HUES64 (cell line): ENCODE measurements around the gene LRRC34.

Experiments used
- H3K27ac ChIP-seq: 2 replicates; pipeline ENCODE4 v1.7.0; 2013; ENCODE audit warnings: low read depth, low read length, inconsistent platforms
- H3K27me3 ChIP-seq: 2 replicates; pipeline ENCODE4 v1.6.1; 2013; ENCODE audit warnings: mild to moderate bottlenecking, low read length; ENCODE audit not compliant: insufficient read depth
- H3K36me3 ChIP-seq: 2 replicates; pipeline ENCODE4 v1.6.1; 2013; ENCODE audit warnings: mild to moderate bottlenecking, low read length; ENCODE audit not compliant: insufficient read depth
- H3K4me1 ChIP-seq: 2 replicates; pipeline ENCODE4 v1.6.1; 2013; ENCODE audit warnings: mild to moderate bottlenecking, low read length, moderate library complexity; ENCODE audit not compliant: insufficient read depth
- H3K4me3 ChIP-seq: 2 replicates; pipeline ENCODE4 v1.5.1; 2013; ENCODE audit warnings: mild to moderate bottlenecking, low read length, moderate library complexity
- H3K9ac ChIP-seq: 2 replicates; pipeline ENCODE4 v1.6.1; 2013; ENCODE audit warnings: mild to moderate bottlenecking, low read depth, low read length
- H3K9me3 ChIP-seq: 2 replicates; pipeline ENCODE4 v1.6.1; 2013; ENCODE audit warnings: low read depth, low read length; ENCODE audit not compliant: insufficient read depth
- WGBS: fragments of 150-250, 120-280 bp; methylation state at CpG from one replicate; pipeline ENCODE4 v1.1.7; 2013; ENCODE audit warnings: missing lambda C conversion rate; 5-methylcytosine and 5-hydroxymethylcytosine counted together

LRRC34 gene

GRCh38 chr3:169813757-169814517 is 1.2 kb upstream of the LRRC34 start:
- Histone ChIP-seq H3K4me3 (0 out of 2 replicates have a peak overlapping the region, but pooled peaks have one; percentile 52), H3K36me3 (no peaks in the 10 kb centered on the region), H3K9me3 (peaks cover 9% of the 10 kb centered on the region; the same call in 1 of the 2 replicates), H3K4me1 (peaks cover 16% of the 10 kb centered on the region), H3K27me3 (peaks cover 17% of the 10 kb centered on the region; the same call in 1 of the 2 replicates), H3K9ac (no peak overlapping the region), H3K27ac (no peak overlapping the region)
- 82% methylated on average over 27 of the region's 27 CpGs for WGBS

GRCh38 chr3:169813278-169813677 is 574 bp upstream of the LRRC34 start:
- Histone ChIP-seq H3K36me3 (no peaks in the 10 kb centered on the region), H3K27ac (no peak overlapping the region), H3K4me3 (peak overlapping the region; percentile 52), H3K9ac (no peak overlapping the region), H3K27me3 (peaks cover 17% of the 10 kb centered on the region; the same call in 1 of the 2 replicates), H3K4me1 (peaks cover 16% of the 10 kb centered on the region), H3K9me3 (peaks cover 9% of the 10 kb centered on the region; the same call in 1 of the 2 replicates)
- WGBS, result 76% methylated on average over 8 of the region's 8 CpGs

- H3K27ac ChIP-seq, result no peak overlapping the region
- peaks cover 17% of the 10 kb centered on the region; the same call in 1 of the 2 replicates for H3K27me3 ChIP-seq
- 25% methylated on average over 29 of the region's 29 CpGs for WGBS
- peaks cover 16% of the 10 kb centered on the region for H3K4me1 ChIP-seq
- H3K9me3 ChIP-seq, result peaks cover 9% of the 10 kb centered on the region; the same call in 1 of the 2 replicates
- H3K9ac ChIP-seq, result peak overlapping the region; percentile 55
- H3K4me3 ChIP-seq, result peak overlapping the region; percentile 52
- H3K36me3 ChIP-seq, result no peaks in the 10 kb centered on the region
These were observed 923 bp downstream of the LRRC34 start for GRCh38 chr3:169811631-169812331.

- Histone ChIP-seq H3K9ac (no peak overlapping the region), H3K27ac (no peak overlapping the region), H3K9me3 (no peaks in the 10 kb centered on the region), H3K4me1 (peaks cover 16% of the 10 kb centered on the region), H3K27me3 (peaks cover 17% of the 10 kb centered on the region; the same call in 1 of the 2 replicates), H3K36me3 (no peaks in the 10 kb centered on the region), H3K4me3 (no peak overlapping the region)
- 86% methylated on average over 2 of the region's 2 CpGs for WGBS
These were observed 3.4 kb downstream of the LRRC34 start for GRCh38 chr3:169809230-169809795.

- Histone ChIP-seq H3K9me3 (no peaks in the 10 kb centered on the region), H3K4me1 (no peaks in the 10 kb centered on the region), H3K4me3 (no peak overlapping the region), H3K27ac (no peak overlapping the region), H3K9ac (no peak overlapping the region), H3K36me3 (peaks cover 11% of the 10 kb centered on the region), H3K27me3 (no peaks in the 10 kb centered on the region)
- WGBS, result 83% methylated on average over 2 of the region's 3 CpGs
These were observed 8.0 kb downstream of the LRRC34 start for GRCh38 chr3:169804681-169805080.

GRCh38 chr3:169792359-169792758 is 20.3 kb downstream of the LRRC34 start:
- peaks cover 38% of the 10 kb centered on the region for H3K36me3 ChIP-seq
- no peaks in the 10 kb centered on the region; the same call in 1 of the 2 replicates for H3K4me1 ChIP-seq
- no peak overlapping the region for H3K27ac ChIP-seq
- H3K27me3 ChIP-seq, result no peaks in the 10 kb centered on the region
- H3K4me3 ChIP-seq, result no peak overlapping the region
- H3K9ac ChIP-seq, result no peak overlapping the region
- no peaks in the 10 kb centered on the region for H3K9me3 ChIP-seq
- 100% methylated on average over 1 of the region's 1 CpG for WGBS

GRCh38 chr3:169790687-169791429 is 21.8 kb downstream of the LRRC34 start:
- H3K4me3 ChIP-seq, result no peak overlapping the region
- no peaks in the 10 kb centered on the region for H3K27me3 ChIP-seq
- 87% methylated on average over 4 of the region's 4 CpGs for WGBS
- H3K27ac ChIP-seq, result no peak overlapping the region
- H3K9ac ChIP-seq, result no peak overlapping the region
- H3K9me3 ChIP-seq, result no peaks in the 10 kb centered on the region
- H3K4me1 ChIP-seq, result no peaks in the 10 kb centered on the region; the same call in 1 of the 2 replicates
- peaks cover 53% of the 10 kb centered on the region for H3K36me3 ChIP-seq

- Histone ChIP-seq H3K27me3 (no peaks in the 10 kb centered on the region), H3K36me3 (peaks cover 59% of the 10 kb centered on the region), H3K9ac (no peak overlapping the region), H3K4me1 (no peaks in the 10 kb centered on the region; the same call in 1 of the 2 replicates), H3K27ac (no peak overlapping the region), H3K4me3 (no peak overlapping the region), H3K9me3 (no peaks in the 10 kb centered on the region)
These were observed 22.5 kb downstream of the LRRC34 start for GRCh38 chr3:169790219-169790618.

- Histone ChIP-seq H3K27ac (no peak overlapping the region), H3K27me3 (no peaks in the 10 kb centered on the region), H3K4me1 (no peaks in the 10 kb centered on the region; the same call in 1 of the 2 replicates), H3K9ac (no peak overlapping the region), H3K4me3 (no peak overlapping the region), H3K36me3 (peaks cover 83% of the 10 kb centered on the region), H3K9me3 (no peaks in the 10 kb centered on the region)
- WGBS, result no CpG with 5 or more reads among the region's 1 CpG
These were observed 24.9 kb downstream of the LRRC34 start for GRCh38 chr3:169787791-169788190.

- Histone ChIP-seq H3K27me3 (no peaks in the 10 kb centered on the region), H3K36me3 (peaks cover 85% of the 10 kb centered on the region), H3K27ac (no peak overlapping the region), H3K4me1 (no peaks in the 10 kb centered on the region; the same call in 1 of the 2 replicates), H3K4me3 (no peak overlapping the region), H3K9ac (no peak overlapping the region), H3K9me3 (no peaks in the 10 kb centered on the region)
- WGBS, result 95% methylated on average over 1 of the region's 4 CpGs
These were observed 25.6 kb downstream of the LRRC34 start for GRCh38 chr3:169787120-169787519.
